ENCODE results near the gene HBB.

The HBB gene

DNA sequence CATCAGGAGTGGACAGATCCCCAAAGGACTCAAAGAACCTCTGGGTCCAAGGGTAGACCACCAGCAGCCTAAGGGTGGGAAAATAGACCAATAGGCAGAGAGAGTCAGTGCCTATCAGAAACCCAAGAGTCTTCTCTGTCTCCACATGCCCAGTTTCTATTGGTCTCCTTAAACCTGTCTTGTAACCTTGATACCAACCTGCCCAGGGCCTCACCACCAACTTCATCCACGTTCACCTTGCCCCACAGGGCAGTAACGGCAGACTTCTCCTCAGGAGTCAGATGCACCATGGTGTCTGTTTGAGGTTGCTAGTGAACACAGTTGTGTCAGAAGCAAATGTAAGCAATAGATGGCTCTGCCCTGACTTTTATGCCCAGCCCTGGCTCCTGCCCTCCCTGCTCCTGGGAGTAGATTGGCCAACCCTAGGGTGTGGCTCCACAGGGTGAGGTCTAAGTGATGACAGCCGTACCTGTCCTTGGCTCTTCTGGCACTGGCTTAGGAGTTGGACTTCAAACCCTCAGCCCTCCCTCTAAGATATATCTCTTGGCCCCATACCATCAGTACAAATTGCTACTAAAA, at the start of gene HBB:
Gene HBB, minus strand, starts transcription at position 340 of the 579 bp plus-strand sequence. Its CDS starts 50 bp downstream, at position 290.
- Histone ChIP-seq H3K27ac (no peak within 1 kb of the TSS), H3K27me3 (no peaks in the 10 kb centered on the region), H3K4me1 (ENCODE audit: control insufficient read depth in 1 of 2, insufficient read depth in 1 of 2, low read depth in 1 of 2, low read length in 1 of 2) (no peaks in the 10 kb centered on the region), H3K36me3 (no peaks in the 10 kb centered on the region), H3K9me3 (no peaks in the 10 kb centered on the region), H3K4me3 (ENCODE audit: low read depth in 1 of 2, low read length in 1 of 2) (no peak within 1 kb of the TSS)
- TF ChIP-seq, protein P1, sequence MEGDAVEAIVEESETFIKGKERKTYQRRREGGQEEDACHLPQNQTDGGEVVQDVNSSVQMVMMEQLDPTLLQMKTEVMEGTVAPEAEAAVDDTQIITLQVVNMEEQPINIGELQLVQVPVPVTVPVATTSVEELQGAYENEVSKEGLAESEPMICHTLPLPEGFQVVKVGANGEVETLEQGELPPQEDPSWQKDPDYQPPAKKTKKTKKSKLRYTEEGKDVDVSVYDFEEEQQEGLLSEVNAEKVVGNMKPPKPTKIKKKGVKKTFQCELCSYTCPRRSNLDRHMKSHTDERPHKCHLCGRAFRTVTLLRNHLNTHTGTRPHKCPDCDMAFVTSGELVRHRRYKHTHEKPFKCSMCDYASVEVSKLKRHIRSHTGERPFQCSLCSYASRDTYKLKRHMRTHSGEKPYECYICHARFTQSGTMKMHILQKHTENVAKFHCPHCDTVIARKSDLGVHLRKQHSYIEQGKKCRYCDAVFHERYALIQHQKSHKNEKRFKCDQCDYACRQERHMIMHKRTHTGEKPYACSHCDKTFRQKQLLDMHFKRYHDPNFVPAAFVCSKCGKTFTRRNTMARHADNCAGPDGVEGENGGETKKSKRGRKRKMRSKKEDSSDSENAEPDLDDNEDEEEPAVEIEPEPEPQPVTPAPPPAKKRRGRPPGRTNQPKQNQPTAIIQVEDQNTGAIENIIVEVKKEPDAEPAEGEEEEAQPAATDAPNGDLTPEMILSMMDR (IDR thresholded peaks at IDR 0.05) = no peak

DNA sequence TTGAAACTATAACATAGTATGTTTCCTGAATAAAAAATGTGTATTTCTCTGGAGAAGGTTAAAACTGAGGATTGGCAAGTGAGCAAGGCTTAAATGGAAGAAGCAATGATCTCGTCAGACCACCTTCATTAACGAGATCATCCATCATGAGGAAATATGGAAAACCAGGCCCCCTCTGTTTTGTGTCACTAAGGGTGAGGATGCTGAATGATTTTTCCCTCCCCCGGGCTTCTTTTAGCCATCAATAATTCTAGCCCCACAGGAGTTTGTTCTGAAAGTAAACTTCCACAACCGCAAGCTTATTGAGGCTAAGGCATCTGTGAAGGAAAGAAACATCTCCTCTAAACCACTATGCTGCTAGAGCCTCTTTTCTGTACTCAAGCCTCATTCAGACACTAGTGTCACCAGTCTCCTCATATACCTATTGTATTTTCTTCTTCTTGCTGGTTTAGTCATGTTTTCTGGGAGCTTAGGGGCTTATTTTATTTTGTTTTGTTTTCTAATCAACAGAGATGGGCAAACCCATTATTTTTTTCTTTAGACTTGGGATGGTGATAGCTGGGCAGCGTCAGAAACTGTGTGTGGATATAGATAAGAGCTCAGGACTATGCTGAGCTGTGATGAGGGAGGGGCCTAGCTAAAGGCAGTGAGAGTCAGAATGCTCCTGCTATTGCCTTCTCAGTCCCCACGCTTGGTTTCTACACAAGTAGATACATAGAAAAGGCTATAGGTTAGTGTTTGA, 48.7 kb upstream of the HBB start:
- Histone ChIP-seq H3K9me3 (no peaks in the 10 kb centered on the region), H3K4me1 (ENCODE audit: control insufficient read depth in 1 of 2, insufficient read depth in 1 of 2, low read depth in 1 of 2, low read length in 1 of 2) (no peaks in the 10 kb centered on the region), H3K36me3 (no peaks in the 10 kb centered on the region), H3K4me3 (ENCODE audit: low read depth in 1 of 2, low read length in 1 of 2) (no peak overlapping the region), H3K27ac (no peak overlapping the region), H3K27me3 (no peaks in the 10 kb centered on the region)
- TF ChIP-seq, protein P1 (IDR thresholded peaks at IDR 0.05) = no peak

DNA sequence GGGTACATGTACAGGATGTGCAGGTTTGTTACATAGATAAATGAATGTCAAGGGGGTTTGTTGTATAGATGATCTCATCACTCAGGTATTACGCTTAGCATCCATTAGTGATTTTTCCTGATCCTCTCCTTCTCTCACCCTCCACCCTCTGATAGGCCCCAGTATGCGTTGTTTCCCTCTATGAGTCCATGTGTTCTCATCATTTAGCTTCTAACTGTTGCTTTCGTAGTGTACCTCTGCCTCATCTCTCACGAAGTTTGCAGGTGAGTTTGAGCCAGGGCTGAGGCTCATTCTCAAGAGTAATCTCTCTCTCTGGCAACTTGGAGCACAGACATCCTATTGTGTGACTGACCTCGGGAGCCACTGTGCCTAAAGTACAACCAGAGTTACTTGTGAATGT, 47.5 kb upstream of the HBB start:
- TF ChIP-seq, protein P1 (IDR thresholded peaks at IDR 0.05) = no peak
- Histone ChIP-seq H3K27ac (no peak overlapping the region), H3K9me3 (no peaks in the 10 kb centered on the region)

DNA sequence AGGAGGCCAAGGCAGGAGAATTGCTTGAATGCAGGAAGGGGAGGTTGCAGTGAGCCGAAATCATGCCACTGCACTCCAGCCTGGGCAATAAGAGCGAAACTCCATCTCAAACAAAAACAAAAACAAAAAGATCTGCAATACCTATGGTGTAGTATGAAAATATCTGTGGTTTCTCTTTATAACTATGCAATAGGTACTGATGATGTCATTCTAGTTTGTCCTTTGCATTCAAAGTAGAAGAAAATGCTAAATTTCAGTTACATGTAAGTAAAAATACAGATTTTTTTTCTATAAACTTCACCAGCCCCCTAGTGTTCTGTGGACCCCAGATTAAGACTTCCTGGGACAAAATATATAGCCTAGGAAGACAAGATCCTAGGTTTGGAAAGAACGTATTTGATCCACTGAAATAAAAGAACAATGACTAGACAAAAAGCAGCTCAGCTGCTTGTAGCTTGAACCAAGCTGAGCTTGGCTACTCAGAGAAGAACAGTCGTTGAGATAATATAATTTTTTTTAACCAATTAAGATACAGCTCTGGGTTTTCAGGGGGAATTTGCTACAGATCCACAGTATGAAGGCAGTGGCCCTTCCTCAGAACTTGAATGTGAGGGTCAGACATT, 45.6 kb upstream of the HBB start:
- H3K36me3 ChIP-seq = no peaks in the 10 kb centered on the region
- TF ChIP-seq, protein P1 (IDR thresholded peaks at IDR 0.05) = no peak
- H3K4me3 ChIP-seq (ENCODE audit: low read depth in 1 of 2, low read length in 1 of 2) = no peak overlapping the region
- H3K4me1 ChIP-seq (ENCODE audit: control insufficient read depth in 1 of 2, insufficient read depth in 1 of 2, low read depth in 1 of 2, low read length in 1 of 2) = no peaks in the 10 kb centered on the region
- no peaks in the 10 kb centered on the region for H3K27me3 ChIP-seq
- peaks cover 3% of the 10 kb centered on the region for H3K9me3 ChIP-seq
- no peak overlapping the region for H3K27ac ChIP-seq

More for the DNA sequence above, 47.5 kb upstream of the HBB start:
- no peaks in the 10 kb centered on the region for H3K27me3 ChIP-seq
- H3K4me1 ChIP-seq (ENCODE audit: control insufficient read depth in 1 of 2, insufficient read depth in 1 of 2, low read depth in 1 of 2, low read length in 1 of 2) = no peaks in the 10 kb centered on the region
- no peak overlapping the region for H3K4me3 ChIP-seq (ENCODE audit: low read depth in 1 of 2, low read length in 1 of 2)
- H3K36me3 ChIP-seq = no peaks in the 10 kb centered on the region

DNA sequence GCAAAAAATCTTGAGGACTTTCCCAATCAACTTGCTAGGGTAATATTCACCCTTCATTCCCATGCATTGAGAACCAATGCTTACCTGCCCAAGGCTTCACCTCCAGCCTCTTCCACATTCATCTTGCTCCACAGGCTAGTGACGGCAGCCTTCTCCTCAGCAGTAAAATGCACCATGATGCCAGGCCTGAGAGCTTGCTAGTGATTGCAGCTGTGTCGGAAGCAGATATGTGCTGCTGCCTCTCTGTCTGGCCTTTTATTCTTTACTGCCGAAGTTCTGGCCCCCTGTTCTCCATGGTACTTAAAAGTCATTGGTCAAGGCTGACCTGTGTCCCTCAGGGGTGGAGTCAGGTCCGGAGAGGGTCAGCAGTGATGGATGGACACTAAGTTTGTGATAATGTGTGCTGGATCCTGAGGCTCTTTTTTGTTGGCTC, 42.9 kb upstream of the HBB start, which contains the start of gene HBE1:
Gene HBE1, minus strand, starts transcription at position 231 of the 433 bp plus-strand sequence. Its CDS starts 55 bp downstream, at position 176.
- H3K4me3 ChIP-seq (ENCODE audit: low read depth in 1 of 2, low read length in 1 of 2) = no peak within 1 kb of the TSS
- no peaks in the 10 kb centered on the region for H3K4me1 ChIP-seq (ENCODE audit: control insufficient read depth in 1 of 2, insufficient read depth in 1 of 2, low read depth in 1 of 2, low read length in 1 of 2)
- no peaks in the 10 kb centered on the region for H3K36me3 ChIP-seq
- H3K27ac ChIP-seq = no peak within 1 kb of the TSS
- TF ChIP-seq, protein P1 (IDR thresholded peaks at IDR 0.05) = no peak
- H3K27me3 ChIP-seq = no peaks in the 10 kb centered on the region
- peaks cover 3% of the 10 kb centered on the region for H3K9me3 ChIP-seq
